HG03354 (cell line): ENCODE measurements around the gene PAX5.

Source experiments
- ATAC-seq: cut with Tn5 transposase; IDR thresholded peaks from one replicate; pipeline ENCODE4 v1.9.1; 2021; ENCODE audit warnings: mild to moderate bottlenecking; ENCODE audit not compliant: unreplicated experiment, poor library complexity, severe bottlenecking

Gene PAX5

DNA sequence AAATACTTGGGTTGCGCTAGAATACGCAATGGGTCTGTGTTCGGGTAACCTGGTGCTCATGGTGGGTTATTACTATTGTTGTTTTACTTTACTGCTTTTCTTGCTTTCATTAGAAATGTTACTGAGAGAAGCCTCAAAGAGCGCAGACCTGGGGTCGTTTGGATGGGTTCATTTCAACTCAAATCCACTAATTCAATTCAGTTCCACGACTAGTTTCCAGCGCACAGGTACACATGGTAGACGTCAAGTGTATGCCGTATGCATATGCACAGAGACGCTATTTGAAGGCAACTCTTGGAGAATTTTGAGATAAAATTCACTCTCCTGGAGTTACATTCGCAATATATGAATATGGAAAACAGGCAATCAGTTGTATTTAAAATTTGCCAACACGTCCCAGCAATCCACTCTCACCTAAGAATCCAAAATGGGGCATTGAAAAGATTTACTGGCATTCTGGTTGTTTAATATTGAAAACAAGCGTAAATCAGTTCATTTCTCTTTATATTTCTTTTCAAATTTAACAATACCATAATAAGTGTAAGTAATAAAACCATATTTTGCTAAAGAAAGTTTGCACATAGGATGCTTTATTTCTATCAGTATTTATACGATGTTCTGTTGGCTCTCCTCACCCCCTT, 4.4 kb upstream of the PAX5 start:
- no peak for ATAC-seq

DNA sequence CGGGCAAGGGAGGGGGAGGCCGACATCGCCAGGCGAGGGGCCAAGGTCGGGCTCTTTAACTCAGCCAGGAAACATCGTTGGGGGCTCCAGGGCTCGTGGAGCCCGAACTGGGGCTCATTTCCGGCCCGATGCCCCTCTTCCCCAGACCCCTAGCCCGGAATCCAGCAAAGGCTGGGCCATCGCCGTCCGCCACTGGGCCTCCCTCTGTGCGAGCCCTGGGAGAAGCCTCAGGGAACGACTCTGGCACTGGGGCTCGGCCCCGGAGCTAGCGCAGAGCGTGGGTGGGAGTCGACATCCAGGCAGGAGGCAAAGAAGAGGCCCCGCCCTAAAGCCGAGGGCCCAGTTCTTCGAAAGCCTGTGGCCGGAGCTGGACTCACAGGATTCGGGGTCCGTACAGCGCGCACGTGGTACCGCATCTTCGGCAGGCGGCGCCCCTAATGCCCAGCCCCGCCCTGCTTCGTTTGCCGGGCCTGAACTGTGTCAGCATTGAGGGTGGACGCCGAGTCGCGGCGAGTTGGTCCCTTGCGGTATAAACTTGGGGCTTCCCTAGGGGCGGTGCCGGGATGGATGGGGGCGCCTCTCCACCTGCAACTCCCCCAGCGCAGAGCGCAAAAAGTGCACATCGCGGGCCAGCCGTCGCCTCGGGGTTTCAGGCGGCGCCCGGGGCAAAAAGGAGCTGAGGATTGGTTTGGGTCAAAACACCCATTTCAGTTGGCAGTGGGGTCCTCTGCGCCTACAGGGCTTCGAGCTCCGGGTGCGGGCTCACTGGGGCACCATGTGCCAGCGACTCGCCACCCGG, 3.6 kb upstream of the PAX5 start:
- no peak for ATAC-seq

DNA sequence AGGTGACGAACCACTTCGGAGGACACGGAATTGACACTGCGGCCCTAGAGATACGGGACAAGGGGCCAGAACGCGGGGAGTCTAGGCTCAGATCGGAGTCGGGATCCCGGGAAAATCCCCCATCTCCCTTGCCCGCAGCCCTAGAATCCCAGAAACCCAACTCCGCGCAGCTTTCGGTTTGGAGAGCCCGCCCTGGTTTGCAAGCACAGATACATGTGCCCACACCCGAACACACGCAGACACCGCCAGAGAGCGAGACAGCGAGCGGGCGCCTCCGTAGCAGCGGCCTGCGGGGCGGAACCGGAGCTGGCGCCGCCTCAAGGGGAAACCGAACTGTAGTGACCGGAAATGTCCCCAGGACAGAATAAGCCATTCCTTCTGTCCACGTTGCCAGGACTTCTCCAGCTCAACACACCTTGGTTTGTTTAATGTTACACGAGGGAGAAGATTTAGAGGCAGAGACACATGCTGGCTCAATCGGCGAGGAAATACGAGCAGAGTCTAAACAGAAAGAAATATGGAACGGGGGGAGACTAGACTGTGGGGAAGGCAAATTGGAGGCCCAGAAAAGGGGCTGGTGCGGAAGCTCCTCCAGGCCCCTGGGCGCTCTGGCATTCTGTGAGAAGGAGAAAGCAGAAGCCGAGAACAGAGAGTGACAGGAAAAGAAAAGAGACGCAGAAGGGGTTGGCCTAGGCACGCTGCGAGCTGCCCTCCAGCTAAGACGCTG, 2.9 kb upstream of the PAX5 start:
- no peak for ATAC-seq

DNA sequence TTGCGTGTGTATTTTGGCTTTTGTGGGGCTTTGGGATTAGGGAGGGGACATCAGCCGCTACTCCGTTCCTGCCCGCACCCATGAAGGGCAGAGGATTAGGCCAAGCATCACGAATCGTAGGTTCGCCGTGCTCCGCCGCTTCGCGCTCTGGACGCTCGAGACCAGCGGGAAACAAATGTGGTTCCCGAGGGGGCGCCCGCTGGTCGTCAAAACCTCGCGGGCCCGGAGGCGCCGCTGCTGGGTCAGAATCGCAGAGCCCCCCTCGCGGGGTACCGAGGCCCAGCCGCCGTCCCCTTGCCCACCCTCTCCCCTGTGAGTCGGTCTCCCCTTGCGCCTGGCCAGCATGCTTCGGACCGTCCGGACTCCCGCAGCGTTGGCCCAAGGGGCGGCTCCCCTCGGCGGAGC, 2.3 kb upstream of the PAX5 start:
- no peak for ATAC-seq

DNA sequence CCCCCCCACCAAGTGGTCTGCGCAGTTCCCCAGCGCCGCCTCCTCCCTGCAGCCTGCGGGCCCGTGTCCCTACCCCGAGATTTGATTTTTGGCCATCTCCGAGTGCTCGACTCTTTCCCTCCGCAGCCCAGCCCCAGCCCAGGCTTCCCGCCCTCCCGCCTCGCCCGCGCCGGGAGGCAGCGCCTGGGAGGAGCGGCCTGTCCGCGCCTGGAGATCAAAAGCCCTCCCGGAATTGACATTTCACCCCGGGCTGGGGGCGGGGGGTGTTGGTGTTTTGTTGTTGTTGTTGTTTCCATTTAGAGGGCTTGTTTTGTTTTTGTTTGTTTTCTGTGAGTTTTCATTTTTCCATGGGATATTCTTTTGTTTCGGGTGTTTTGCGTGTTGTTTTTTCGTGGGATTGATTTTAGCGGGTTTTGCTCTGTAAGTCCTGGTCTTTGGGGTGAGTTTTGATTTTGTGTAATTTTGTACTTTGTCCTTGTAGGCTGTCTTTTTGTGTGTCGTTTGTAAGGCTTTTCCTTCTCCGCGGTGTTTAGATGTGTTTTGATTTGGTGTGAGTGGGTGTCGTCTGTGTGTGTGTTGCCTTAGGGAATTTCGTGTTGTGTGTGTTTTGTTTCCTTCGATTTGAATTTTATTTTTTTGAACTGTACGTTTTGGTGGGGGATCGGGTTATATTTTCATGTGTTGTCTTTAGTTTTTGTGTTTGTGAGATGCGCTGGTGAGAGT, 1.7 kb upstream of the PAX5 start:
- ATAC-seq: no peak

DNA sequence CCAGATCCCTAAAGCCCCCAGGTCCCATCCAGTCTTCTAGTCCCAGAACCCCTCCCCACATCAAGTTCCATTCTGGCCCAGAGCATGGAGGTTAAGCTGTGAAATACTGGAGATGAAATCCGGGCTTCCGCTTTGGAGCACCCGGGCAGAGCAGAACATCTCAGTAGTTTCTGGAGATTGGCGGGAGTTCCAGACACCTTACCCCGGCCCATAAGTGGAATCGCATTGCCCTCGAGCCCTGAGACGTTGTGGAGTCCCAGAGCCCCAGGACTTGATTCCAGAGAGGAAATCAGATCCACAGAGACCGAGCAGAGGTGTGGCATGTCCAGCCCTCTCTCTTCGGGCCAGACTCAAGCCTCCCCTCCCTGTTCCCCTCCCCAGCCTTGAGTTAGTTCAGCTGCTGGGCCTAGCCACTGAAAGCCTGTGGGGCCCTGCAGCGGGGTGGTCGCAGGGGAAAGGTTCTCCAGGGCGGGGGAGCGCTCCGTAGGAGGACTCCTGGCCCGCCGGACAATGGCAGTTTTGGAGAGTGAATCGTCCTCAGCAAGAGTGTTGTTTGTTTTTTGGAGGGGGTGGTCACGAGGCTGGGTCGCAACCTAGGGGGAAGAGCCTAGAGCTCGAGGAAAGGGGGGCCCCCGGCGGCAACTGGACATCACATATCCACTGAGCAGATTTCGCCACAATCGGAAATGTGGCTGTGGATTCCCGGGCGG, 1.0 kb upstream of the PAX5 start:
- no peak for ATAC-seq

DNA sequence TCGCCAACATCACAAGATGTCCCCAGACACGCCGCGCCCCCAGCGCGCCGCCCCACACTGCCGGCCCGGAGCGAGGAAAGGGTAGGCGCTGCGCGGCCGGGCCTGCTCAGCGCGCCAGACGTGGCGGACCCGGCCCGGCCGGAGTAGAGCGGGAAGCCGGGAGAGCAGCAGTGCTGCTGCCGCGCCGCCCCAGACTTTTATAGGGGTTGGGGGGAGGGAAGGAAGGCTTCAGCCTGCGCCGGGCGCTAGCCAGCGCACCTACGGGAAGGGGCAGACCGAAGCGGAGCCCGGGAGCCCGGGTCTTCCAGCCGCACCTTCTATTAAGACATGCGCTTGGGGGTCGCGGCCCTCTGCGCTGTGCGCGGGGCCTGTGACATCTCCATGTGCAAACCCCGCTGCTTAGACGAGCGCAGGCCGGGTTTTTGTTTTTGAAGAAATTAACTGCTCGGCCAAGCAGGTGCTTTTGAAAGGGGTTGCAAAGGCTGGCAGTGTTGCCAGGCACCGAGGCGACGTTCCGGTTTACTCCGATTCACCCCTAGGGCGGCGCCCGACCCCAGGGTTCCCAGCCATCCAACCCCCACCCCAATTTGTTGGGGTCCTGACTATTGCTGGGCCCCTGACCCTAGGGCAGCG, 353 bp upstream of the PAX5 start:
- ATAC-seq: peak; percentile 38

DNA sequence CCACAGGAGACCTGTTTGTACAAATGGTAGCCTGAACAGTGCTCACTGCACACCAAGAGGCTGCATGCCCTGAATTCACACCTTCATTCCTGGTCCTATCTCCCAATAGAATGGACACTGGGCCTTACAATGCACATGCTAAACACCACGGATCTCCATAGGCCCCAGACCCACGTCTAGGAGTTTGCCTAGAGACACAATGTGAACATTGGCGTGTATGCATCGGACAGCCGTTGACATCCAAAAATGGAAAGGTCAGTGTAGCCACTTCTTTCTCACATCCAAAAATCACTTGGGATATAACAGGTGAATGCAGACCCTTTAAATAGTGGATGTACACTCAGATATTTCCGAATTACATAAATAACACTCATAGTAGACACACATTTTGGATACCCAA, 927 bp downstream of the PAX5 start:
- no peak for ATAC-seq

DNA sequence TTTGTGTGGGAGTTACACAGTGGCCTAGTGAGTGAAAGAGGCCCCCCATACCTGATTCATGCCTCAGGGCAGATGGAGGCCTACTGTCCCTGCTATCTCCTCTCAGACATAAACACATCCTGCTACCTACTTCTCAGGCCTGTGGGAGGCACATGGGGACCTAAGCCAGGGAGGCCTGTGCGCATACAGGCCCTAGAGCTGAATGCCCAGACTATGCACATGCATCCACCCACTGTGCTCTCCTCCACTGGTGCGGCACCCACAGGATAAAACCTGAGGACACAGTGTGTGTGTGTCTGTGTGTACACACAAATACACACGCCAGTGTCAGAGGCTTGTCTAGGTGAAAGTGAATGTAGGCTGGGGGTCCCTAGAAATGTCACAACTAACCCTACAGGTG, 1.4 kb downstream of the PAX5 start:
- no peak for ATAC-seq

DNA sequence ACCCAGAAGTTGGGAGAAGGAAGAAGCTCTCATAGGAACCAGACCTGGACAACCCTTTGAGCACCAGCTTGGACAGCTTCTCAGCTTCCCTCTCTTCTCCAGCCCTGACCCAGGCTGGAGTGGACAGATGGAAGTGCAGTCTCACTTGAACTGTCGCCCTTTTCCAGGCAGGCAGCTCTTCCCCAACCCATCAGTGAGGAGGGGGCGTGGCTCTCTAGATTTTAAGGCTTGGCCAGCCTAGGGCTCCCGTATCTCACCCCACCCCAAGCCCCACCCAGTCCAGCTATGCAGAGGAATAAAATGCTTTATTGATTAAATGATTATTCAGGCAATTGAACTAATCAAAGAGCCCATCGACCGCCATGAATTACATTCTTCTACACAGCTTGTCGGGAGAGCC, 2.2 kb downstream of the PAX5 start:
- ATAC-seq: no peak

DNA sequence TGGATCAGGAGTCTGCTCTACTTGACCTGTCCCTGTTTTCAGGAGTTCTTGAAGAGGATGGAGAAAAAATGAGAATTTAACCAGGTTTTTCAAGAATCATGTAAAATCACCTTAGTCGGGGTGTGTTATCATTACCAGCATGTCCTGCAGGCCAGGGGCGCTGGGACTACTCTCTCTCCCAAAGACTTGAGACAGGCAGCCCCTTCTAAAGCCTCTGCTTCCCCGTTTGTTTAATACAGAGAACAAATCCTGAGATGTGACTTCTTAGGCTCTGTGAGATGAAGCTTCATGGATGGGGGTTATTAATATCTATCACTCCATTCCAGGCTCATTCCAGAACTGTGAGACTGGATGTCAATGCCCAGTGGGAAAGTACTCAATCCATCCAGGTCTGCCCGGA, 3.0 kb downstream of the PAX5 start:
- no peak for ATAC-seq

DNA sequence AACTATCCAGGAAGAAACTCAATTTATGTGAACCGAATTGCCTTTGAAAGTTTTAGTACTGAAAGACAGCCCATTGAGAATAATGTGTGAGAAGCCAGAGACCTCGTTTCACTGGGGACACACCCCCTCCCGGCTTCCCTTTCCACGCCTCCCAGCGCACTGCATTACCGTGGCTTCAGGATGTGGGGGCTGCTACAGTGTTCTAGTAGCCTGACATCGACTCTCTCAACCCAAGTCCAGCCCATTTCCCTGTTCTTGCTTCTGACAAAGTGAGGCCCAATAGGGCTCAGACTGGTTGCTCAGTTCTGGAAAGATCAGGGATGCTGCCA, 3.5 kb downstream of the PAX5 start:
- no peak for ATAC-seq

DNA sequence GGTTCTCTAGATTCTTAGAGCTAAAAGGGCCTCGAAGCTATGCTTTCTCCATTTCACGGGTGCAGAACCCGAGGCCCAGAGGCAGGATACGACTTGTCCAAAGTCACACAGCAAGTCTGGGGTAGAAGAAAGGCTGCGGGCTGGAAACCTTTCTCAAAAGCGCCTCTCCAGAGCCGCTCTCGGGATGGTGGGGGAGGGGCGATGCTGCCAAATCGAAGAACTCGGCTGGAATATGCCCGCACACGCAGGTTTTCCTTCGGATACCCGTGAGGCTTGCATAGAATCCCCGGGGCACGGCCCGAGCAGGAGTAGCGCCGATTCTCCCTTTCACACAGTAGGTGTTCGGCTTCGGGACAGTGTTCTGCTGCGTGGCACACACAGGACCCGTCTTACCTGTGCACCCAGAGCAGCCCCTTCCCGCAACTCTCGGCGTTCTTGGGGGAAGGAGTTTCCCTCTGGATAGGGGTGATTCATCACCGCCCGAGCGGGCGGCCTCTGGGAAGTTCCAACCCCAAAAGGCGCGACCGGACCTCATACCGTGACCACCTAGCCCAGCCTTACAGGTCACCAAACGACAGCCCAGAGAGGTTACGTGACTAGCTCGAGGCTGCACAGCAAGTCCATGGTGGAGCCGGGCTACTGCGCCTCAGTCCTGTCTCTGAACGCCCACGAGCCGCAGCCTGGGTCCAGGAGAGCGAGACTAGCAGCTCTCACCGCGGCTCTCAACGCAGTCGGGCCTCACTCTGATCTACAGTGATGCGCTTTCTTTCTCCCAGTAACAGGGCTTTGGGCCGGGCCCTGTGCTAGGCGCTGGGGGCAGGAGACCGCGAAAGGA, 4.1 kb downstream of the PAX5 start:
- no peak for ATAC-seq

DNA sequence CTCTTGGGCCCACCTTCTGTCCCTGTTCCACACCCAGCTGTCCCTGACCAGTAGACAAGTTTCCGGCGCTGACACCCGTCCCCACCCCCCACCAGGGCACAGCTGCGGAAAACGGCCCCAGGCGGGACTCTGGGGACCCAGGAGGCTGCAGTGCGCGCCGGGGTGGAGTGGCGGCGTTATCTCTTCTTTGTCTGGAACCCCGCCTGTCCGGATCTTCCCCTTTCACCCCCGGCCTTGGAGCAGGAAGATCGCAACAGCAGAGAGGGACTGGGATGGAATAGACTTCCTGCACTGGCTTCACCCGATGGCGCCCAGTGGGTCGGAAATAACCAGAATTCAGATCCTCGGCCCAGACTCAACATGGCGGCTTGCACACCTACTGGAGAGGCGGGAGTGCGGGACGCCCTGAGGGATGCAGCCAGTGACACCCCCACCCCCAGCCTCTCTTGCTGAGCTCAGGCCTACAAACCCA, 4.7 kb downstream of the PAX5 start:
- no peak for ATAC-seq

DNA sequence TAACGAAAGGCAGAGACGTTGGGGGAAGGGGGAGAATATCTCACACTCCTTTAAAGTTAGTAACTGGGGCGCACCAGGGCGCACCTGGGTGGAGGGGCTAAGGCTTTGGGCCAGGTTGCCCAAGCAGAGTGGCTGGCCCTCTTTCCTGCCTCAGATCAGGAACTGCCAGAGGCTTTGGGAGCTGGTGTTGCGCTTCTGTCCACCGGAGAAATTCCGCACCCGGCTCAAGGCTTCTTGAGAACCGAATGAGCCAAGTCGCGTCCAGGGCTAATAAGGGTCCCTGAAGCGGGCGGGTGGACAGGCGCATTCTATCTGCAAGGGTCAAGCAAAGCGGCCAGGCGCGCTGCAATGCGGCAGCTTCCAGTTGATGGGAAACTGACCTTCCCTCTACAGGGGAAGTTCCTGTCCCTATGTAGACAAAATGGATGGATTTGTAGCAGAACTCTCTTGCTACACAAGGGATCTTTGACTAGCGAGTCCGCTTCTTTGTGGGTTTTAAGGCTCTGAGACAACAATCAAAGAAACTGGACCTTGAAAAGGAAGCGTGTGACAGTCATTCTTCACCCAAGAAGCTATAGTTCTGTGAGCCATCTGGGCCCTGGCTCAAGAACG, 5.5 kb downstream of the PAX5 start:
- no peak for ATAC-seq

DNA sequence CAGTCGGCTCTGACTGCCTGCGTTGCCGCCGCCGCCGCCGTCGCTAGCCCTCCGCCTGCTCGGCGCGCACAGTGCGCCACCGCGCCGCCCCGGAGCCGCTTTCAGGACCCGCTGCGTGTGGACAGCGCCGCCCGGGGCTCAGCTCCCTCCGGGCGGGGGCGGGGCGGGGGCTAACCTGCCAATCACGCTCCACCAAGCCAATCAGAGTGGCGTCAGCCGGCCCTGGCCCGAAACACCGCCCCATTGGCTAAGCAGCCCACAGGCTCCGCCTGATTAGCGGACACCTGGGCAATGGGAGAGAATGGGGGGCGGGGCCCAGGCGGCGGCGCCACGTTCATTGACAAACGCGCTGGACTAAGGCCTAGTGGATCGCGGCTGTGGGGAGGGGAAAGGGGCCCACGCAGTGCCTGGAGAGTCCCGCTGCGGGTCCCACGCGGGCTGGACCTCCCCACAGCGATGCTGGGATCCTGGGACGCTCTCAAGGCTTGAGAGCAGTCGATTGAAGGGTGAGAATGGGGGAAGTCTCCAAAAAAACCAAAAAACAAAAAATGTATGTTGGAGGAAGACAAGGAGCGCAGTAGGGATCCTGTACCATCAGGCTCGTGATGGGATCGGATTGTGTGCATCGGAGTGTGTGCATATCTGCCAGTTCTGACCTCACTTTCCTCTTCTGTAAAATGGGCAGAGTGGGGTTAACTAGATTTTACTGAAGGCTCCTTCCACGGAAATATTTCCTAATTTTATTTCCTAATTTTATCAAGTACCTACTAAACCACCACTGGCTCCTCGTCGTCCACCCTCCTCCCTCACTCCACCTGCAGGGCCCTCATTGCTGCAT, 6.3 kb downstream of the PAX5 start:
- peak; percentile 77 for ATAC-seq

DNA sequence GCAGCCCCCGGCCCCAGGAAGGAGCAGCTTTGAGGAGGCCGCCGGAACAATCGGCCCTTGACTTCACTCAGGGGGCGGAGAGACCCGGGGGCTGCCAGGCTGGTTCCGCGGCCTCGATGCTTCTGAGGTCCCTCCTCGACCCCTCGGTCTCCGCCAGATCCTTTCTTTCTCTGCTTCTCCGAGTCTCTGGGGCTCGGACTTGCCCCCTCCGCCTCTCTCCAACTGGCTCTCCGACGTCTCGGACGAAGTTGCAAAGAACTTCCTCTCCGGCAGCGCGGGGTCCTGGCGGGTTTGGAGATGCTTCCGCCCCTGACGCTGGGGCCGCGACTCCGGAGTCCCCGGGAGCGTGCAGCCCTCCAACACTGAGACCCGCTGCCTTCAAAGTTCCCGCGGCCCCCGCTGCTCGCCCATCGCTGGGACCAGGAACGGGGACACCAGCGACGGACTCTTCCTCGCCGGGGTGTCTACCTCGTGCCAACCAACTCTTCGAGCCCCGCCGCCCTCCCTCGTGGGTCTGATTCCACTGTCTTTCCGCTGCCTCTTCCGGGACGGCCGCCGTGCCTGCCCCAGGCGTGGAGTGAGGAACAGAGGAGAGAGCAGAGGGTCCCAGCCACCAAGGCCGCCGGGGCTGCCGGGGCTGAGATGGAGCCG, 7.0 kb downstream of the PAX5 start:
- peak; percentile 2 for ATAC-seq
